Activated CD4-positive, alpha-beta T cell treated with anti-CD3 and anti-CD28 coated beads for 24 hours (primary cell): Measurements from ENCODE around the gene C22orf39.

Source experiments
- DNase-seq, 2 donors: peaks; one replicate each; pipeline ENCODE4 v3.0.0-alpha.2; 2020; ENCODE audit warnings: low read depth in 2 of 2

Gene C22orf39

DNA sequence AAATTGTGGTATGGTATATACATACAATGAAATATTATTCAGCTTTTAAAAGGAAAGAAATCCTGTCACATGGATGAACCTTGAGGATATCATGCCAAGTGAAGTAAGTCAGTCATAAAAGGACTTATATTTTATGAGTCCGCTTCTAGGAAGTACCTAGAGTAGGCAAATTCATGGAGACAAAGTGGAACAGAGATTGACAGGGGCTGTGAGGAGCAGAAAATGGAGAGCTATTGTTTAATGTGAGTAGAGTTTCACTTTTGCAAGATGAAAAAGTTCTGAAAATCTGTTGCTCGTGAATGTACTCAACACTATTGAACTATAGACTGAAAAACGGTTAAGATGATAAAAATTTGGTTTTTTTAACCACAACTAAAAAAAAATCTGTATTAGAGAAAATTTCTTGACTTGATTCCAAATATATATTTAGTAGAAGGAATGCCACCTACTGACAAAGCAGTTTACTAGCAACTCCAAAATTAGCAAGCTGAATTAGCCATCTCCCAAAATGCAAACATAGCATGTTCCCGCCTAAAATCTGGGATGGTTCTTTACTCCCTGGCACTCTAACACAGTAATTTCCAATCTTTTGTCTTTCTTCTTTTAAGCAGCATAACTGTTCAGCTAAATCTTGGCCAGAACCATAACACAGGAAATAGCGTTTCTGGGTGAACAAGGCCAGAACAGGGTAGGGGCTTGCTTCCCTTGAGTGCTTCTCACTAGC is 30.0 kb upstream of the C22orf39 start:
- DNase-seq: no peak

DNA sequence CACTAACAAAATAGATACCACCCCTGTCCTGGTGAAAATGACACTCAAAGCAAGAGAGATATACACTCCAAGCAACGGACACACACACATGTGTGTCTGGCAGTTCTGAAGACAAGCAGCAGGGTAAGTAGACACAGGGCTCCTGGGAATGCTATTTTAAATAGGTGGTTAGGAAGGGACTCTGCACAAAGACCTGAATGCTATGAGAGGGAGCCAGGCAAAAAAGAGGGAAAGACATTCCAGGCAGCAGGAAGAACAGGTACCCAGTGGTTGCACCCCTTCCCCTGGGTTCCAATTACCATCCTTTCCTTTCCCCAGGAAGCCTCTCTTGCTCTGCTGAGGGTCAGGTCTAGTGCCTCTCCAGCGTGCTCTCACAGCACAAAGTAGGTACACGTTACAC is 28.5 kb upstream of the C22orf39 start:
- no peak for DNase-seq

- no peak for DNase-seq
These were observed 26.1 kb upstream of the C22orf39 start for GRCh38 chr22:19473578-19473977.

- no peak for DNase-seq
These were observed 24.7 kb upstream of the C22orf39 start for GRCh38 chr22:19472233-19472632.

DNA sequence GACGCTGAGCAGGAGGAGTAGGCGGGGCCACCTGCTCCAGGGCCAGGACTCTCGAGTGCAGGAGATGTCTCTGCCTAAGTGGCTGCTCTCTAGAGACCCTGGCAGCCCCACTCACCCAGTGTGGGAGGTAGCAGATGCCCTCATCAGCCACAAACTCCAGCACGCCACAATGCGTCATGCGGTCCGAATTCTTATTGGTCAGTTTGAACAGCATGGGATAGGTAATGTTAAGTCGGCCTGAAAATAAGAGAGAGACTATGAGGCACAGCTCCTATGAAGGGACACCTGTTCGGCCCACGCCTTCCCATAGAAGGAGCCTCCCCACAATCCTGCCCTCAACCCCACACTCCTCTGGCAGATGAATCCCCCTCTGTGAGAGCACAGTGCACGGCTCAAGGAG is 24.1 kb upstream of the C22orf39 start:
- DNase-seq: no peak

- no peak for DNase-seq
These were observed 22.5 kb upstream of the C22orf39 start for GRCh38 chr22:19470010-19470409.

DNA sequence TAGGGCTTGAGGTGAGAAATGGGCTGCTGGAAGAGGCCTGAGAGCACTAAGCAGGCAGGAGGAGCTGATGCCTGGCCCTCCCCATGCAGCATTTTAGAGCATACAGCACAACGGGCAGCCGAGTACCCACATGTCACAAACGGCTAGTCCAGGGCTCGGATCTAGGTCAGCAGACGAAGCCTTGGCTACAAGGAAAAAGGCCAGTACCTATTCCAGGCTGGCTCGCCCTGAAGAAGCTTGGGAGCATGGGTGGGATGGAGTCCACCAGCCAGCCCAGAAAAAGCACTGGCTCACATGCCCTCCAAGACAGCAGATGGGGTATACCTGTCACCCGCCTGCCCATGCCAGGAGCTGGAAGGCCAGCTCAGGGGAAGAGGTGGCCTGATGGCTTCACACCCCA is 21.9 kb upstream of the C22orf39 start:
- no peak for DNase-seq

DNA sequence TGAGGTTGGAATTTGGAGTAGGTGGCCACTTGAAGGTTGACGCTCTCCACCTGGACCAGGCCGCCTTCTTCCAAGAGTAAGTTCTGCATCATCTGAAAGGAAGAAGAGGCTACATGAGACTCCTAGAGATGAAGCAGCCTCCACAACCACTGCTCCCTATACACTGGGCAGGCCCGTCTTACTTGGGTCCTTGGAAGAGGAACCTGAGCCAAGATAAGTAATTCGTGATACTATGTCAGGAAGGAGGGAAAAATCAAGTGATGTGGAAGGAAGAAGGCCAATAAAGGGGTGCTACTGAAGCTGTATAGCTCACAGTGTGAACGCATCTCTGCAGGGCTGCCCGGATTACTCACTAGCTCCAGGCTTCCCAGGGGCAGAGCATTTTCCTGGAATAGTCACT is 20.4 kb upstream of the C22orf39 start:
- DNase-seq: no peak

- no peak for DNase-seq
These were observed 19.6 kb upstream of the C22orf39 start for GRCh38 chr22:19466848-19467752.

DNA sequence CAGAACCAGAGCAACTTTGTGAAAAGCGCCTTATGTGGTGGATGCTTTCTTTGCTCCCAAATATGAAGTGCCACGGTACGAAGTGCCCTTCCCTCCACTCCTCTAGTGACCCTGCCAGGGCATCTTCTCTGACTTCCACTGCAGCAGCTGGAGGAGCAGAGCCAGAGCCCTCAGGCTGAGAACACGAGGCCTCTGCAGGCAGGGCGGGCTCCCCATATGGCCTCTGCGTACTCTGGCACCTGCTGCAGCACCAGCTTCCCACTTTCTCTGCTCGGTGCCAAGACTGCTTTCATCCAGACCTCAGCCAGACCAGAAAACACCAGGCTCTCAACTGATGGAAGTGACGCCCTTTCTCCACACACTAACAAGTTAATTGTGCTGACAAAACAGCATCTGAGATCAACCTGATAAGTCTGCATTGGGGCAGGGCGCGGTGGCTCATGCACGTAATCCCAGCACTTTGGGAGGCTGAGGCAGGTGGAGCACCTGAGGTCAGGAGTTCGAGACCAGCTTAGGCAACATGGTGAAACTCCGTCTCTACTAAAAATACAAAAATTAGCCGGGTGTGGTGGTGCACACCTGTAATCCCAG is 18.7 kb upstream of the C22orf39 start:
- no peak for DNase-seq

DNA sequence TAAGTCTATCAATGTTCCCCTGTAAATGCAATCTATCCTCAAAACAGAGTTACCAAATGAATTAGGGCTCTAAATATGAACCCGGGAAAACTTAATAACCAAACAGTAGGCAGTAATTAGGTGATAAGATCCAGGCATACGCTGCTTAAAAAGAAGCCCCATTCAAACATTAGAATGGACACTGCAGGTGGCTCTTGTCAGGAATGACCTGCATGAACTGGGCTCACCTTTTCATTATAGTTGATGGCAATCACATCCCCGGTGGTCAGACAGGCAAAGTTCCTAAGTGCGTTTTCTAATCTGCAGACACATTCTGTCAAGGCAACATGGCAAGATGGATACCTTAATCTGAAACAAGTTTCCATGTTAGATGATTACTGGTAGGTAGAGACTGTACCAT is 17.5 kb upstream of the C22orf39 start:
- DNase-seq: no peak

DNA sequence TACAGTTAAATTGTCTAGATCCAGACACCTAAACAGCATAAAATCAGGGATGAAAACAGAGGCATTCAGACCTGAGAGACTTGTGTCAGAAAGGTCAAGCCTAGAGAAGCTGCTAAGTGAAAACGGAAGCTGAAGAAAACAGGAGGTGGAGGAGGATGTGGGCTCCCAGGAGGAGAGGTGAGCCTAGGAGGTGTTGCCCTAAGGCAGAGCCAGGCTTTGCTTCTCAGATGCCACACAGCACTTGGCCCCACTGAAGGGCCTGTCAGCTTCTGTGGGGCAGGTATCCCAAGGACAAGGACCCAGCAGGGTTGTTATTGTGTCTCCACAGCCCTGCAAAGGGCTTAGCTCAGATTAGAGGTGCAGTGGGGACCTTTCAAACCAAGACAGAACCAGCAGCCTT is 17.0 kb upstream of the C22orf39 start:
- DNase-seq: no peak

GRCh38 chr22:19463491-19464469 is 16.3 kb upstream of the C22orf39 start:
- no peak for DNase-seq

- no peak for DNase-seq
These were observed 15.5 kb upstream of the C22orf39 start for GRCh38 chr22:19463008-19463407.

- DNase-seq: no peak
These were observed 14.0 kb upstream of the C22orf39 start for GRCh38 chr22:19461506-19461905.

- DNase-seq: no peak
These were observed 12.5 kb upstream of the C22orf39 start for GRCh38 chr22:19460036-19460435.

- no peak for DNase-seq
These were observed 10.4 kb upstream of the C22orf39 start for GRCh38 chr22:19457828-19458428.

DNA sequence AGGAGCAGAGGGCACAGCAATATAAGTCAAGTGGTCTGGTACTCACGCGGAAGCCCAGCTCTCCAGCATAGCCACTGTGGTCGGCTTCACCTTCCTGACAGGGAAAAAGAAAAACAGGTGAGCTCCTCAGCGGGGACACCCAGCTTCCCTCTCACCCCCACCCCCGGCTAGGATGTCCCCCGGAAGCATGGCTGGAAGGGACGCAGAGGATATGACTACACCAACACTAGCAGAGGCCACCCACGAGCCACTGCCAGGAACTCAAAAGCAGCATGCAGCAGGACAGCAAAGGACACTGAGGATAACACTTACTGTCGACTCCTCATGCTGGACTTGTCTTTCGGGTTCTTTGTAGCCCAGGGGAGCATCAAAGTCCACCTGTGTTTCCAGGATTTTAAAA is 9.0 kb upstream of the C22orf39 start:
- DNase-seq: no peak

DNA sequence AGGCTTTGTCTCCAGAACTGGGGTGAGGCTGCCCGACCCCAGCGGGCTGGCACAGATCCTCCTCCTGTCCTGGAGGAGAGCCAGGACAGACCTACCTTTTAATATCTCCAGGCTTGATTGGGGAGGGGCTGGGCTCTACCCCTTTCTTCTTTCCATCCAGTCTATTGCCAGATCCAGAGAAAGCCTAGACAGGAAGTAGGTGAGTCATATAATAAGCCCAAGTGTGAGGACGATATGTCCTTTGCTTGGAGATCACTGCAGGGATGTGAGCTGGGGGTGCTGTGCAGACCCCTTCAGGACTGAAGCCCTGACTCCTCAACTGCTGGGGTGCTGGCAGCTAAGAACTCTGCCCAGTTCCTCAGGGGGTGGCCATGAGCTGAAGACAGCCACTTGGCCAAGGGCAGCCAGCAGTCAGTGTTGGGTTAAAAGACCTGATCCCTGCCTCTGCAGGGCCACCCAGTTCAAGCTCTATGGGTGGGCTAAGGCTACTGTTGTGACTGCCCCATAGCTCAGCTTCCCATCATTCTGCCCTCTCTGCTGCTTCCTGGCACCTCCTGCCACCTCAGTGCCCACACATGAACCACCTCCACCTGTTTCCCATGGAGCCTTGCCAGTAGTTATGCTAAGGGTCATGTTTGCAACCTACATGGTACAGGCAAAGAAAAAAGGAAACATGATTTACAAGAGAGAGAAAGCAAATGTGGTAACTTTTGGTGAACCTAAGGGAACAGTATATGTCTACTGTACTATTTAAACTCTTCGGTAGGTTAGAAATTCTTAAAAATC is 8.3 kb upstream of the C22orf39 start:
- DNase-seq: no peak

- DNase-seq: no peak
These were observed 7.5 kb upstream of the C22orf39 start for GRCh38 chr22:19455033-19455432.
